ENCODE data around the gene DSCAML1.

DSCAML1 gene

GRCh38 chr11:117738246-117738957, 58.6 kb downstream of the DSCAML1 start:
- Histone ChIP-seq H3K9ac (ENCODE audit: low read length) (no peak overlapping the region), H3K4me3 (ENCODE audit: low read length) (no peak overlapping the region), H3K27ac (ENCODE audit: low read length) (no peak overlapping the region), H3K4me2 (ENCODE audit: low read length) (no peak overlapping the region), H3K9me3 (ENCODE audit: insufficient read depth, low read length) (no peaks in the 10 kb centered on the region), H3K27me3 (ENCODE audit: low read depth, low read length) (peaks cover 35% of the 10 kb centered on the region), H2AFZ (ENCODE audit: low read depth, low read length) (no peak overlapping the region), H3K79me2 (ENCODE audit: low read length) (no peaks in the 10 kb centered on the region), H4K20me1 (ENCODE audit: insufficient read depth, low read length) (no peaks in the 10 kb centered on the region), H3K36me3 (replicated peaks; ENCODE audit: low read depth, low read length) (no peaks in the 10 kb centered on the region), H3K4me1 (ENCODE audit: low read length) (no peaks in the 10 kb centered on the region)
- TF ChIP-seq EZH2phosphoT487 (IDR thresholded peaks at IDR 0.05; ENCODE audit: low read depth) (no peak), CTCF (IDR thresholded peaks at IDR 0.05; ENCODE audit: low read depth, low read length) (no peak)

GRCh38 chr11:117735350-117735977, 61.6 kb downstream of the DSCAML1 start:
- Histone ChIP-seq H3K79me2 (ENCODE audit: low read length) (no peaks in the 10 kb centered on the region), H3K4me2 (ENCODE audit: low read length) (no peak overlapping the region), H3K9ac (ENCODE audit: low read length) (no peak overlapping the region), H2AFZ (ENCODE audit: low read depth, low read length) (no peak overlapping the region), H3K27me3 (ENCODE audit: low read depth, low read length) (peaks cover 24% of the 10 kb centered on the region), H3K4me3 (ENCODE audit: low read length) (no peak overlapping the region), H3K4me1 (ENCODE audit: low read length) (no peaks in the 10 kb centered on the region), H3K36me3 (replicated peaks; ENCODE audit: low read depth, low read length) (no peaks in the 10 kb centered on the region), H3K27ac (ENCODE audit: low read length) (no peak overlapping the region), H3K9me3 (ENCODE audit: insufficient read depth, low read length) (no peaks in the 10 kb centered on the region), H4K20me1 (ENCODE audit: insufficient read depth, low read length) (no peaks in the 10 kb centered on the region)
- TF ChIP-seq EZH2phosphoT487 (IDR thresholded peaks at IDR 0.05; ENCODE audit: low read depth) (no peak), CTCF (IDR thresholded peaks at IDR 0.05; ENCODE audit: low read depth, low read length) (no peak)

GRCh38 chr11:117734601-117735024, 62.4 kb downstream of the DSCAML1 start:
- no peak for TF ChIP-seq EZH2phosphoT487 (IDR thresholded peaks at IDR 0.05; ENCODE audit: low read depth)
- no peak for TF ChIP-seq CTCF (IDR thresholded peaks at IDR 0.05; ENCODE audit: low read depth, low read length)
- H3K36me3 ChIP-seq (replicated peaks; ENCODE audit: low read depth, low read length) = no peaks in the 10 kb centered on the region
- H3K9me3 ChIP-seq (ENCODE audit: insufficient read depth, low read length) = no peaks in the 10 kb centered on the region
- no peak overlapping the region for H3K4me3 ChIP-seq (ENCODE audit: low read length)
- H3K27me3 ChIP-seq (ENCODE audit: low read depth, low read length) = peaks cover 20% of the 10 kb centered on the region; the same call in 1 of the 2 replicates
- H3K4me1 ChIP-seq (ENCODE audit: low read length) = no peaks in the 10 kb centered on the region
- no peaks in the 10 kb centered on the region for H3K79me2 ChIP-seq (ENCODE audit: low read length)
- H3K4me2 ChIP-seq (ENCODE audit: low read length) = no peak overlapping the region
- H4K20me1 ChIP-seq (ENCODE audit: insufficient read depth, low read length) = no peaks in the 10 kb centered on the region
- no peak overlapping the region for H3K9ac ChIP-seq (ENCODE audit: low read length)
- H2AFZ ChIP-seq (ENCODE audit: low read depth, low read length) = no peak overlapping the region
- no peak overlapping the region for H3K27ac ChIP-seq (ENCODE audit: low read length)

- no peak overlapping the region for H3K9ac ChIP-seq (ENCODE audit: low read length)
- H3K79me2 ChIP-seq (ENCODE audit: low read length) = no peaks in the 10 kb centered on the region
- H3K4me1 ChIP-seq (ENCODE audit: low read length) = no peaks in the 10 kb centered on the region
- H2AFZ ChIP-seq (ENCODE audit: low read depth, low read length) = no peak overlapping the region
- H3K27me3 ChIP-seq (ENCODE audit: low read depth, low read length) = peaks cover 22% of the 10 kb centered on the region; the same call in 1 of the 2 replicates
- TF ChIP-seq EZH2phosphoT487 (IDR thresholded peaks at IDR 0.05; ENCODE audit: low read depth) (no peak), CTCF (IDR thresholded peaks at IDR 0.05; ENCODE audit: low read depth, low read length) (no peak)
- H3K4me2 ChIP-seq (ENCODE audit: low read length) = no peak overlapping the region
- no peaks in the 10 kb centered on the region for H3K9me3 ChIP-seq (ENCODE audit: insufficient read depth, low read length)
- no peak overlapping the region for H3K27ac ChIP-seq (ENCODE audit: low read length)
- H4K20me1 ChIP-seq (ENCODE audit: insufficient read depth, low read length) = no peaks in the 10 kb centered on the region
- no peak overlapping the region for H3K4me3 ChIP-seq (ENCODE audit: low read length)
- H3K36me3 ChIP-seq (replicated peaks; ENCODE audit: low read depth, low read length) = no peaks in the 10 kb centered on the region
Measured at GRCh38 chr11:117733316-117733715, 63.7 kb downstream of the DSCAML1 start.
